Islet precursor cell (in vitro differentiated cells): ENCODE results near the gene METTL6.
"Not testable (repeated sequence)": the region's sequence is repeated elsewhere in the genome, so short reads cannot be mapped to it uniquely, and the experiment has no call there.

Experiments
- DNase-seq: peaks from one replicate; pipeline ENCODE4 v3.0.0-alpha.2; 2018

Gene METTL6, protein sequence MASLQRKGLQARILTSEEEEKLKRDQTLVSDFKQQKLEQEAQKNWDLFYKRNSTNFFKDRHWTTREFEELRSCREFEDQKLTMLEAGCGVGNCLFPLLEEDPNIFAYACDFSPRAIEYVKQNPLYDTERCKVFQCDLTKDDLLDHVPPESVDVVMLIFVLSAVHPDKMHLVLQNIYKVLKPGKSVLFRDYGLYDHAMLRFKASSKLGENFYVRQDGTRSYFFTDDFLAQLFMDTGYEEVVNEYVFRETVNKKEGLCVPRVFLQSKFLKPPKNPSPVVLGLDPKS

GRCh38 chr3:15427182-15427880 is at the start of gene METTL6, which contains the start of gene EAF1:
Gene METTL6, minus strand, starts transcription at chr3:15427544. Its CDS starts 1,033 bp downstream, at chr3:15426511.
Gene EAF1, plus strand, starts transcription at chr3:15427598. Its CDS starts 182 bp downstream, at chr3:15427780.
- DNase-seq, result peak; percentile 86

- DNase-seq, result no peak
These were observed 49.0 kb upstream of the METTL6 start for GRCh38 chr3:15476378-15476777.

- DNase-seq, result no peak
These were observed 47.8 kb upstream of the METTL6 start for GRCh38 chr3:15475161-15475560.

DNA sequence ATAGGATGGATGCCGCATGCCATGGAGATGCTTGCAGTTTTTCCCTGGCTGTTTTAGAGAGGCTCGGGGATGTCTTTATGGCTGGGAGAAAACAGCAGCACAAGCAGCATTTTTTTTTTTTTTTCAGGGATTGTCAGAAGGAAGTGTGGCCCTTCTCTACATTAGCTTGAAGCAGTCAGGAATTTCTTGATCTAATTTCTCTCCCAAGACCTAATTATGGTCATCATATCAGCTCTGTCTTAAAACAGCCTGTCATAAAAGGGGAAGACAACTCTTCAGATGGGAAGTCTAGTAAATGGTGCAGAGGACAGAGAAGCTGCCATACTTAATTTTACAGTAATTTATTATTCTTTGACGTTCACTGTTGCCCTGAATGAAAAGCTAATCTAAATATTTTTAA is 44.5 kb upstream of the METTL6 start:
- DNase-seq, result no peak

- no peak for DNase-seq
These were observed 43.5 kb upstream of the METTL6 start for GRCh38 chr3:15470849-15471248.

GRCh38 chr3:15470261-15470660 is 42.9 kb upstream of the METTL6 start:
- DNase-seq, result no peak

DNA sequence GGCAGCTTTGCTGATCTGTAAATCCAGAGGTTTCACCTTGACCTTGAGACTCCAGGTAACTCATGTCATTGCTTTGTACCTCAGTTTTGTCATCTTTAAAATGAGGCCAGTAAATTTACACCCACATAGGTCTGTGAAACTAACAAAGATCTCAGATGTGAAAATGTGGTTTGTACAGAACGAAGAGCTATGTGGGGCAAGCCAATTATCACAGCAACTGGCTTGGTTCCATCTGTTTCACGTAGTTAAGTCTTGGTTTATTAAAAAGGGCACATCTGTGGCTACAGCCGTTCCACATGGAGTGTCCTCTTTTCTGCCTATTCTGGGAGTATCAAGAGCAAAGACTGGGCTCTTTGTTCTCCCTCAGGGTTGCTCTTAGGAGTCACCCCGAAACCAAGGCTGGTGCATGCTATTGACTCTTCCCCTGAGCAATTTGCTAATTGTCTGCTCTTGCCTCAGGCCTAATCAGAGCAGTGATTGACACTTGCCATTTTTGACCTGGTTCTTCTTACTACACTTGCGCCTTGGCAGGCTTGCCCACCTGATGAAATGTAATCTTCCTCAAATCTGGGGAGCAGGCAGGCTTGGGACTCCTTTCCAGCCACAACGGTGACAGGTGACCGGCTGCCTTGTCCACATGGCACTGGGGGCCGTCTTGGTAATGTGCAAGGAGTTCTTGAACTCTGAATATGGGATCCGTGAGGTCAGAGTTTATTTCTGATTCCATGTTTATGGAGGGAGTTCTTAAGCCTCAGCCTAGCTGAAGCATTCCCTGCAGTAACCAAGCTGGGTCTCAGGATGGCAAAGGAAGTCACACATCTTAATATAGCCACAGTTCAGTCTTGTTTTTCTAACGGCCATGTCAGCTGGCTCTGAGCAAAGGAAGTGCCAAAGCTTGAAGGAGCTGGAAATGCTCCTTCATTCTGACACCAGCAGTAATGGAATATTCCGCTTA is 40.2 kb upstream of the METTL6 start:
- DNase-seq, result no peak

- DNase-seq, result no peak
These were observed 38.7 kb upstream of the METTL6 start for GRCh38 chr3:15465876-15466585.

DNA sequence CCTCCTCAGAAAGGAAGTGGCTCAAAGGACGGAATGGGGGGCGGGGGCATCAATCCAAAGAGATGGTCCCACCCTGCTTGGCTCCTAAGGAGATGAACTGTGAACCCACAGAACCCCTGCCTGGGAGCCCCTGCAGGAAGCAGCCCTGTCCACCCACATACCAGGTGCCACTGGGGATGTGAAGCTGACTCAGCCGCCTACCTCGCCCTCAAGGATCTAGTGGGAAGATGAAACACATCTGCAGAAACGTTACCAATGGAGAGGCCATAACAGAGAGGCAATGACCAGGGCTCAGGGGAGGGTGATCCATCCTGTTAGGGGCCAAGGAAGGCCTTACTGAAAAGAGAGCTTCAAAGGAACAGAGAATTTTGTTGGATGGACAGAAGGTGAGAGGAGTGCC is 35.1 kb upstream of the METTL6 start:
- no peak for DNase-seq

- no peak for DNase-seq
These were observed 33.7 kb upstream of the METTL6 start for GRCh38 chr3:15460891-15461531.

- no peak for DNase-seq
These were observed 31.0 kb upstream of the METTL6 start for GRCh38 chr3:15458212-15458780.

GRCh38 chr3:15456915-15457314 is 29.6 kb upstream of the METTL6 start:
- DNase-seq, result not testable (repeated sequence)

DNA sequence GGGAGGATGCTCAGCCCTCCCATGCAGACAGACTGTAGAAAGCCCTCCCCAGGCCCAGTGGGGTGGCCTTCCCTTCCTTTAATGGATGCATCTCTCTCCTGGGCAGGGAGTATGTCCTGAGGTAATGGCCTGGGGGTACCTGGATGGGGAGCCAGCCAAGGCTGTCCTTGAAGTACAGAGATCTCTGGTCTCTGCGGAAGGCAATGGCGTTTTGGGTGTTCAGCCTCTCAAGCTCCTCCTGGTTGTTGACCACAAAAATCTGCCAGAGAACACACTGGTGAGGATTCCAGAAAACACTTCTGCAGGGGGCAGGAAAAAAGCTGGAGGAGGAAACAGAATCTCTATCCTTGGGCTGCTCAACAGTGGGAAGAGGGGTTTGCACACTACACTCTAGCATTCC is 29.0 kb upstream of the METTL6 start:
- peak; percentile 29 for DNase-seq

DNA sequence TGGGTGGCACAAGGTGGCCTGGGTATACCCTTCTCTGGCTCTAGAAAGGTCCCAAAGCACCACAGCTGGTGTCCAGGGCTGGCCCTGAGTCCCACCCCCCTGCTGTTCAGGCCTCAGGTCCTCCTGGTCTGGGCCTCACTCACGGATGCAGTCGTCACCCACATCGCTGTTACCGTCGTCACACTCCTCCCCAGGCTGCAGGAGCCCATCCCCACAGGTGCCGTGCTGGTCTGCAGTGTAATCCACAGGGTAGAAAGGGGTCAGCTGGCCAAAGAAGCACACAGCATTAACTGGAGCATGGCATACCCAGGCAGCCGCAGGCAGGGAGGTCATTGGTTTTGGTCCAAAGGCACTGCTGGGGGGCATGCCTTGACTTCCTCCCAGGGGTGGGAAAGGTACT is 28.4 kb upstream of the METTL6 start:
- DNase-seq, result peak; percentile 46

DNA sequence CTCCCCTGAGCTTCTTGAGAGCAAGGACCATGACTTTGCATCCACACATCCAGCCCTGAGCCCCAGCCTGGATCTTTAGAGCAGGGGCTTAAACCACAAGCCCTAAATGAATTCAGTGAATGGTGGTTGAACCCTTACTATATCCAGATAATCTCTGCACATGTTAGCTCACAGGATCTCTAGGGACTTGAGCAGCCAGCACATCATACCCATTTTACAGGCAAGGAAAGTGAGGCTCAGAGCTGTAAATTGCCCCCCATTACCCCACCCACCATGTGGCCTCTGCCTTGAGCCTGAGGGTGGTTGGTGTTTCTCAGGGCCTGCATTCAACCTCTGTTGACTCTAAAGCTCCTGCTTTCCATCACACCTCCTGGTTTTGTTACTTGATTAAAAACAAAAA is 27.6 kb upstream of the METTL6 start:
- DNase-seq, result peak; percentile 23

DNA sequence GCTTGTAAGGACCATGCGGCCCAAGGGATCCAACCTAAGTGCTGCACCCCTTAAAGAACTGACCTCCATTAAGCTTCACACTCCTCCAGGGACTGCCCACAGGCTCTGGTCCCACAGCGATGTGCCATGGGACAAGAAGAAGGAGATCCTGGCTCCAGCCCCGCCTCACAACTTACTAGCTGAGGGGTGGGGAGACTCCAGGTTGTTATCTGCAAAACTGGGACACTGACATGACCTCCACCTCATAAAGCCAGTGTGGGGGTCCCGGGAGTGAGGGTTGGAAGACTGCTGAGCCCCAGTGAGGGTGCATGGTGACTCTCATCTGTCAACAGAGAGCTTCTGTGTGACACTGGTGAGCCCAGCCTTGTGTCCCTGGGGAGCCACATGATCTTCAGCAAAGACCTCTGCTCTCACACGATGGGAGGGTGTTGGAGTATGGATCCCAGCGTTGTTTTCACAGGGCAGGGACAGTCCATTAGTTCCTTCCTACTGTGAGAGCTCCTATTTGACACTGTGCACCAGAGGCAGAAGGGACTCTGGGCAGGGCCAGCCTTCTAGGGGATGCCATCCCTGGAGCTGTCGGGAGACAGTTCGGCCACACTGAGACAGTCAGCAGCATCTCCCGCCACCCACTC is 26.8 kb upstream of the METTL6 start:
- peak; percentile 46 for DNase-seq

GRCh38 chr3:15453501-15453900 is 26.2 kb upstream of the METTL6 start:
- DNase-seq, result peak; percentile 33

- DNase-seq, result peak; percentile 25
These were observed 25.6 kb upstream of the METTL6 start for GRCh38 chr3:15452961-15453360.

GRCh38 chr3:15452156-15452555 is 24.8 kb upstream of the METTL6 start:
- no peak for DNase-seq

DNA sequence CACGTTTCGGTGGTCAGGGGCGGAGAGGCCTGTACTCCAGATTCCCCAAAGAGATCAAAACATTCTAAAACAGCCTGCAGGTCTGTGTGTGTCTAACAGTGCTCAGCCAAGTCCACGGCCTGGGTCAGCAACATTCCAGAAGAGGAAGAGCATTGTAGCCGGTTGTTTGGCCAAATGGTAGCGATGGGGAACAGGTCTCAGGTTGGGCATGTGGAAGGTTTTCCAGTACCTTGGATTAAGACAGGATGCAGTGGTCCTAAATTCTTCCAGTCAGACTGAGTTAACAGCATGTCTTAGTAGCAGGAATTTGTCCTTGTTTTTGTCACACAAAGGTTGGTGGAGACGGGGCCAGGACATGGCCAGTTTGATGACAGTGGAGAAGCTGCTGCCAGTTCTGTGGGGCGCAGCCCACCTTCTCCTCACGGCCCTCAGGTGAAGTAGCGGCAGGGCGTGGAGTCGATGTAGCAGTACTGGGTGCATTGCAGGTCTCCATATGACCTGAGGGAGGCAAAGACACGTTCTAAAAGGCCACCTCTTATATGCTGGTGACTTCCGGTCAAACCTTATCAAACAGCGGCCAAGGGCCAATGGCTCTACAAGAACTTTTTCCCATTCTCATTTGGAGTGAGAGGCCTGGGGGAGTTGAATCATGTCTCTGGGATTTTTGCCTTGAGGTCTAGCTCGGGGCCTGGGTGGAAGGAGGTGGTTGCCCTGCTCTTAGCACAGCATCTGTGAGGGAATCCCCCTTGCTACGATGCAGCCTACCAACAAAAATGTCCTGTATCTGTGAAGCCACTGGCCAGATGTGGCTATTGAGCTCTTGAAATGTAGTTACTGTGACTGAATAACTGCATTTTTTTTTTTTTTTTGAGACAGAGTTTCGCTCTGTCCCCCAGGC is 24.1 kb upstream of the METTL6 start:
- peak; percentile 45 for DNase-seq
